ENCODE results near the gene POLR1G.

- no peak for TF ChIP-seq YY1 (IDR thresholded peaks at IDR 0.05; ENCODE audit: insufficient read depth, insufficient read length)
- no peak for TF ChIP-seq ZNF274 (IDR thresholded peaks at IDR 0.05; ENCODE audit: low read depth, low read length)
- TF ChIP-seq SUZ12 (IDR thresholded peaks at IDR 0.05; ENCODE audit: extremely low read depth, insufficient read depth, insufficient read length) = no peak
These were observed 17.2 kb downstream of the POLR1G start, which contains the start of gene ERCC1 for GRCh38 chr19:45423589-45424190.

All from NT2/D1 (cell line).